Keratinocyte (primary cell): ENCODE results near the gene THBS4.

ENCODE experiments used
- CTCF ChIP-seq, 3 experiments: IDR thresholded peaks in 1 of 3; conservative IDR thresholded peaks in 1 of 3; optimal IDR thresholded peaks in 1 of 3; 2 replicates in 2 of 3; 3 replicates in 1 of 3; pipeline versions ENCODE3 to v1.5.1; 2011; ENCODE audit warnings: low read length in 3 of 3, mild to moderate bottlenecking in 3 of 3, moderate library complexity in 2 of 3, control low read depth in 1 of 3, inconsistent platforms in 1 of 3; ENCODE audit not compliant: insufficient read depth in 2 of 3; ENCODE audit errors: extremely low read depth in 1 of 3
- EZH2 ChIP-seq: IDR thresholded peaks from one replicate; pipeline ENCODE4 v1.6.1; 2012; ENCODE audit warnings: inconsistent platforms, mild to moderate bottlenecking, low read length, moderate library complexity

GRCh38 chr5:79999722-80000121, 35.4 kb upstream of the THBS4 start:
- no peak for TF ChIP-seq CTCF (optimal IDR thresholded peaks at IDR 0.05 in 1 of 3, IDR thresholded peaks at IDR 0.05 in 1 of 3, conservative IDR thresholded peaks at IDR 0.05 in 1 of 3; ENCODE audit: extremely low read depth in 1 of 3, insufficient read depth in 2 of 3, low read length in 3 of 3)
- no peak for TF ChIP-seq EZH2
